GM10248 (cell line): ENCODE data around the gene FAM83C.

Source experiments
- CTCF ChIA-PET: fragments of 300-600 bp; sonication (Branson Sonifier 250); formaldehyde crosslinking; extraction: SDS; loops from one replicate; lab custom pipeline; 2021; ENCODE audit warnings: antibody characterized with exemption; lab: Yijun Ruan, JAX
- POLR2A ChIA-PET: fragments of 350-650 bp; sonication (Branson Sonifier 250); formaldehyde crosslinking; extraction: SDS; loops from one replicate; lab custom pipeline; 2020; ENCODE audit warnings: antibody characterized with exemption; lab: Yijun Ruan, JAX
- DNase-seq: peaks from one replicate; pipeline ENCODE4 v3.0.0; 2012; ENCODE audit errors: extremely low spot score
- TF ChIP-seq, protein P1 (sequence below): IDR thresholded peaks from 2 replicates; pipeline ENCODE4 v1.5.1; 2012; ENCODE audit warnings: mild to moderate bottlenecking, low read depth; ENCODE audit errors: extremely low read depth, missing control alignments, control extremely low read depth

FAM83C gene

DNA sequence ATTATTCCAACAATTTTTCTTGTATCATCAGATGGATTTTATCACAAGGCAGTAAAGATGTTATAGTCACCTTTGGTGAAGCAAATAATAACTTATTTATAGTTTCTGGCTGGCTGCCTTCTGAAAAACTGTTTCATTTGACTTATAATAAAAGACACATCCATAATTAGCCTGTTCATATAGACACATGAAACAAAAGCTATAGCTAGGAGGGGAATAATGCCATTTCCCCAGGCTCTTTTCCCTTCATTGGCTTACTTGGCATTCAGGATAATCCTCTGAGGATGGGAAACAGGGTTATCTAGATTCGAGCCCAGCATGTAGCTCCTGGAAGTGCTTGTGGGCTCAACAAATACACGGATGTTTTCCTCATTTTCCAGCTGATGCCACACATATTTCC, 48.2 kb downstream of the FAM83C start:
- CTCF ChIA-PET, result no interaction called here
- POLR2A ChIA-PET, result no interaction called here
- DNase-seq, result no peak
- TF ChIP-seq, protein P1, sequence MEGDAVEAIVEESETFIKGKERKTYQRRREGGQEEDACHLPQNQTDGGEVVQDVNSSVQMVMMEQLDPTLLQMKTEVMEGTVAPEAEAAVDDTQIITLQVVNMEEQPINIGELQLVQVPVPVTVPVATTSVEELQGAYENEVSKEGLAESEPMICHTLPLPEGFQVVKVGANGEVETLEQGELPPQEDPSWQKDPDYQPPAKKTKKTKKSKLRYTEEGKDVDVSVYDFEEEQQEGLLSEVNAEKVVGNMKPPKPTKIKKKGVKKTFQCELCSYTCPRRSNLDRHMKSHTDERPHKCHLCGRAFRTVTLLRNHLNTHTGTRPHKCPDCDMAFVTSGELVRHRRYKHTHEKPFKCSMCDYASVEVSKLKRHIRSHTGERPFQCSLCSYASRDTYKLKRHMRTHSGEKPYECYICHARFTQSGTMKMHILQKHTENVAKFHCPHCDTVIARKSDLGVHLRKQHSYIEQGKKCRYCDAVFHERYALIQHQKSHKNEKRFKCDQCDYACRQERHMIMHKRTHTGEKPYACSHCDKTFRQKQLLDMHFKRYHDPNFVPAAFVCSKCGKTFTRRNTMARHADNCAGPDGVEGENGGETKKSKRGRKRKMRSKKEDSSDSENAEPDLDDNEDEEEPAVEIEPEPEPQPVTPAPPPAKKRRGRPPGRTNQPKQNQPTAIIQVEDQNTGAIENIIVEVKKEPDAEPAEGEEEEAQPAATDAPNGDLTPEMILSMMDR, result no peak

DNA sequence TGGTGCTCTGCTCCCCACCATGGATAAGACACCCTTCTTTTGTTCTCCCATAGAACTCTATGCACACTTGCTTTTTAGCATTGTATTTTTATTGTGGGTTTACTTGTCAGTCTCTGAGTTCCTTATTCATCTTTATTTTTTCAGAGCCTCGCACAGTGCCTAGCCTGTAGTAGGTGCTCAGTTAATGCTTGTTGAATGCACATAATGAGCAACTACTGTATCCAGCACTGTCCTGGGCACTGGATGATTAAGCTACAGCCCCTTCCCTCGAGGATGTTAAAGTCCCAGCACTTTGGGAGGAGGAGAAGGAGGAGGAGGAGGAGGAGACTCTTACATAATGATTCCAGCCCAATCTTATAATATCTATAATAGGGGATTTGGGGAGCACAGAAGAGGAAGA, 48.9 kb downstream of the FAM83C start:
- TF ChIP-seq, protein P1, result no peak
- CTCF ChIA-PET, result no interaction called here
- DNase-seq, result no peak
- POLR2A ChIA-PET, result no interaction called here

DNA sequence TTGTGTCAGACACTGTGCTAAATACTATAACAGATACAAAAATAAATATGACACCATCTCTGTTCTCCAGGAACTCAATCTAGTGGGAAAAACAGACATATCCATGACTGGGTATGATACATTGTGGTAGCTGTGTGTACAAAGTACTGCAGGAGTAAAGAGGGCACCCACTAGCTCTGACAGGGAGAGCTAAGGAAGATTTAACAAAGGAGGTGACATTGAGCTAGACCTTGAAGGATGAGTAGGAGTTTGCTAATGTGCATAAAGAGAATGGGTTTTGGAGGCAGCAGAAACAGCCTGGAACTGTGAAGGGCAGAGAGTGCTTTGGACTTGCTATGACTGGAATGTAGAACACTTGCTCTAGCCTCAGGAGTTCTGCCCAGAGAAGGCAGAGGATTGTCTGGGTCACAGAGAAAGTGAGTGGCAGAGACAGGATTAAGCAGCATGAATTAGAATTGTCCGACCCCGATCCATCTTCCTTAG, 51.4 kb downstream of the FAM83C start:
- CTCF ChIA-PET, result interaction anchor here (1.3 to 2.2 kb wide), 2 partner anchors 24 to 28 kb away, joined by 3 to 5 read pairs; no protein-coding TSS in a partner anchor
- no peak for DNase-seq
- TF ChIP-seq, protein P1, result no peak
- POLR2A ChIA-PET, result no interaction called here

DNA sequence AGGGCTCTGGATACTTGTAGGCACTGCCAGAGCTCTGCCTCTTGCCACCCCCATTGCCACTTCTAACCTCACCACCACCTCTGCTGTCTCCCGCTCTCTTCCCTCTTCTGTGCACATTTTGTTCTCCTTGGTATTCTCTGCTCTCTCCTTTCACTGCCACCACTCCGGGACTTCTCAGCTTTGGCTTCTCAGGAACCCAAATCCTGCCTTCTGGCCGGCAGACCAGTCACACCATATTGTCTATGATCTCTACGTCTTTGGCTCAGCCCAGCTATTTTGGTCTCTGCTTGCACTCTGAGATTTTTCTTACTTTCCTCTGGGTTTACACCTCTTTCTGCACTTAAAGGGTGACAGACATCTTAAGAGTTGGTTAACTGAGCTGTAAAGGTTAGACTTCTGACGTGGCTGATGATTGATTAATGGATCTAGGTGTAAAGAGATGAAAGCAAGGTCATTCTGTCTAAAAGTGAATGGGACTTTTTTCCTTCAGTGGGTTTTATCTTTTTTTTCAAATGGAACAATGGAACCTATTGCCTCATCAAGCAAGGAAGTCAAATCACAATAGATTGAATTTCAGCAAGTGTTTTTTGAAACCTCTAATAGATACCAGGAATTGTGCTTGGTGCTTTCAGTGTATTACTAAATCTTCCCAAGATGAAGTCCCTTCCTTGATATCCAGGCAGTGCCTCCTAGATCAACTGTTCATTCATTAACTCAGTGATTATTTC, 52.0 kb downstream of the FAM83C start:
- TF ChIP-seq, protein P1, result no peak
- DNase-seq, result no peak
- ChIA-PET CTCF (no interaction called here), POLR2A (no interaction called here)

DNA sequence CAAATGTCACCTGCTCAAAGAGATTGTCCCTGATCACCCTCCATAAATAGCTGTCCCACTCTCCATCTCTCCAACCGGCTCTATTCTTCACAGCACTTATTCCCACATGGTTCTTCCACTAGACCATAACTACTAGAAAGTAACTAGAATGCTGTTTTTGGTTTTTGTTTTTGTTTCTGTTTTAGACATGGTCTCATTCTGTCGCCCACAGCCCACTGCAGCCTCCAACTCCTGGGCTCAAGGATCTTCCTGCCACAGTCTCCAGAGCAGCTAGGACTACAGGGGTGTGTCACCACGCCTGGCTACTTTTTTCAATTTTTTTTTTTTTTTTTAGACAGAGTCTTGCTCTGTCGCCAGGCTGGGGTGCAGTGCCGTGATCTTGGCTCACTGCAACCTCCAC, 53.5 kb downstream of the FAM83C start:
- TF ChIP-seq, protein P1, result no peak
- CTCF ChIA-PET, result no interaction called here
- POLR2A ChIA-PET, result interaction anchor here (0.7 kb wide), 1 partner anchor 1939 kb away, joined by 3 read pairs; no protein-coding TSS in a partner anchor
- DNase-seq, result no peak

DNA sequence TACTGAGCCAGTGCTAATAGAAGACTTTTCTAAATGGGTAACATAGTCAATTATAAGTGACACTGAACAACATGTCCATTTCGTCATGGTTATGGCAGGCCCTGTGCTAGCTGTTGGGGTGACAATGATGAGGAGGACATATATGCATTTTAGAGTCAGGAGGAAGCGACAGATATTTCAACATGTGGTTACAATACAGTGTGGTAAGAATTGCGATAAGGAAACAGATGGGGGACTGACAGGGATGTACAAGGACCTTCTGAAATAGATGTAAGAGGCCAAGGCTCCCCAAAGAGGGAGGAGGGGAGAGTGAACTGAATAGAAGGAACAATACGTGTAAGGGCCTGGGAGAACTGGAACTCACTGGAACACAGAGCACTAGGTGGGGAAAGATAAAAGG, 54.1 kb downstream of the FAM83C start:
- ChIA-PET POLR2A (no interaction called here), CTCF (no interaction called here)
- no peak for DNase-seq
- TF ChIP-seq, protein P1, result no peak
